GM18507 (cell line): ENCODE results near the gene PSD2.

ENCODE experiments used
- DNase-seq: peaks from one replicate; pipeline ENCODE4 v3.0.0; 2011; ENCODE audit warnings: low read depth; ENCODE audit not compliant: insufficient read length; ENCODE audit errors: extremely low spot score
- FAIRE-seq: peaks from 2 replicates; lab custom pipeline; 2011; peaks lifted over from hg19 to GRCh38; lab: Jason Lieb, UNC

Gene PSD2

DNA sequence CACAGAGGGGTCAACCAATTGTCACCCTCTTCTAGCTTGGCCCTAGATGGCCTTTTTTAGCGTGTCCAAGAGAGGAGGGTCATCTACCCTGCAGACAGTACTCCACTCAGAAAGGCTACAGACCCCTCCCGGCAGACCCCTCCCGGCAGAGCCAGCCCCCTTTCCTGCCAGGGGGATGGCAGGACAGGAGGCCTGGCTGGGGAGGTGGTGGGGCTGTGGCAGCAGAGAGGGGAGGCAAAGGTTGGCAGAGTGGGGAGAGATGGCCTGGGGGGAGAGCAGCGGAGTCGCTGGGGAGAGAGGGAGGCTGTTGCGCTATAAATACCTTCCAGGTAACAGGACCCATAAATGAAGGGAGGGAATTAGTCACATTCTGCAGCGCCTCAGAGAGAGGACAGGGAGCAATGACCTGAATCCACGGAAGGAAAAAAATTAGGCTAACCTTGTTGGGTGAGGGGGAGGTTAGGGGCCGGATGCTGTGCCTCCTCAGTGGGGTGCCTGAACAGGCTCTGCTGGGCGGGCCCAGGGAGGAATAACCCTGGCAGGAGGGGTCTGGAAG, 32.9 kb upstream of the PSD2 start:
- no peak for FAIRE-seq
- no peak for DNase-seq

DNA sequence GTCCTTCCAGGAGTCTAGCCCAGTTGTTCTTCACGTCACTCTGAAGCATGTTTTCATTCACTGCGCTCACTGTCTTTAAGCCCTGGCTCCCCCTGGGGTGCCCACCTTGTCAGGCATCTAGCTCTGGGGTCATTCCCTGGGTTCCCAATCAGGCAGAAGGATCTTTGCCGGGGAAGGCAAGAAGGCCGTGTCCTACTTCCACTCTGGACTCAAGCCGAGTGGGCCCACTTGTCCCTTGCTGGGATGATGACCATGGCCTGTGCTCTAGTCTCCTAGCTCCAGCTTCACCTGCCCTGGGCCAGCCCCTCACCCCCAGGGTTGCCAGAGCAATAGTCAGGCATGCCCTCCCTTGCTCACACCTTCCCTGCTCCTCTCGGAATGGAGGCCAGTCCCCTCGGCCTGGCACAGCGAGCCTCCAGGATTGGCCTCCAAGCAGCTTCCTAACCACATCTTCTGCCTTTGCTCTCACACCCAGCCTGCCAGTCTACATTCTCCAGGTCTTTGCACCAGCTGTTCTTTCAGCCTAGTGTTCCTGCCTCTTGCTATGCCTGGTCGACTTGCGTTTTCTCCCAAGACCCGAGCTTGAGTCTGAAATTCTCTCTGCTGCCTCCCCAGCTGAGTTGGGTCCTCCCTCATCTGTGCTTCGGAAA, 32.2 kb upstream of the PSD2 start:
- FAIRE-seq (no peak), DNase-seq (no peak)

DNA sequence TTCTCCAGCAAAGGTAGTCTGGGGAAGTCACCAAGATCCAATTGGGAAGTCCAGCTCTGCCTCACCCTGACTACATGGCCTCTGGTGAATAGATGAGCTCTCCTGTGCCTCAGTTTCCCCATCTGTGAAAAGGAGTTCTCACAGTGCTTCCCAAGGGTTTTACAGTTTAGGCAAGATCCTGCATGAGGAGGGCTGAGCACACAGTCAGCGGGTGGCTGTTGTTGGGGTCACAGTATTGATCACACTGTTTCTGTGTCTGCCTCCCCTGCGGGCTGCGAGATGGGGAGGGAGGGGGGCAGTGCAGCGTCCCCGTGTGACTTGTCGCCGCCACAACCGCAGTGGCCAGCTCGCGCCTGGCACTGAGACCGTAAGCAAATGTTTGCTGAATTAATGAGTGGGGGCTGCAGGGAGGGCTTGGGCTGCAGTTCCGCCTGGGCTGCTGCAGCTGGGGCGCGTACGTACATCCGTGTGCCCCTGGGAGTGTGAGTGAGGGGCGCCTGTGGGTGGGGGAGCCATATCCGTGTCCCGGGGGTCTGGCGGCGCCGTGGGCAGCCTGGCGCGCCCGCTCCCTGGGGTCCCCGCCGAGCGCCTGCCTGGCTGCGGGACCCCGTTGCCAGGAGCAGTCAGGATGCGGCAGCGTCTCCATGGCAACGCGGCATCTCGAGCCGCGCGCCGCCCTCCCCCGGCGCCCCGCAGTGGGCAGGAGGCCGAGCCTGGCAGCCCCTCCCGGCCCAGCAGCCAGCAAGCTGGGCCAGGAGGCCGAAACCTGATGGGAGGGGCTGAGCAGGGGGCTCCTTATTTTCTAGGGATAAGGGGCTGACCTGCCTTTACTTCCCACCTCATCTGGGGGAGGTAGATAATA, 31.4 kb upstream of the PSD2 start:
- FAIRE-seq (no peak), DNase-seq (no peak)

DNA sequence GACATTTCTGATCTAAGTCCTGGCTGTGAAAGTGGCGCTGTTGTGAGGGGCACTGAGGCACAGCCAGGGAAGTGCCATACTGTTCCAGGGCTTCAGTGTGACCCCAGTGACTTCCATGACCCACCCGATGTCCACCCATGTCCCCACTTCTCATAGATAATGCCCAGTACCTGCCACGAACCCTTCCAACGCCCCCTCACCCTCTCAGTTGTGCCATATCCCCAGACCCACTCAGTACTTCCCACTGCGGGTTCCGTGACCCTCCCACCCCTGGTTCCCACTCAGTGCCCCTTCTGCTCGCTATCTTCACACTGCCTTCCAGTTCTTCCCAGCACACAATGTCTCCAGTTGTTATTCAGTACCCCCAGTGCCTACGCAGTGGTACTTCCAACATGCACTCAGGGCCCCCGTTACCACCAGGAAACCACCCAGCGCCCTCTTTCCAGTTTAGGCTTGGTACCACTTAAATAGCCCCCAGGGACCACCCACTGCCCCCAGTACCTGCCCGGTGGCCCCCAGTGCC, 30.7 kb upstream of the PSD2 start:
- FAIRE-seq (no peak), DNase-seq (no peak)

DNA sequence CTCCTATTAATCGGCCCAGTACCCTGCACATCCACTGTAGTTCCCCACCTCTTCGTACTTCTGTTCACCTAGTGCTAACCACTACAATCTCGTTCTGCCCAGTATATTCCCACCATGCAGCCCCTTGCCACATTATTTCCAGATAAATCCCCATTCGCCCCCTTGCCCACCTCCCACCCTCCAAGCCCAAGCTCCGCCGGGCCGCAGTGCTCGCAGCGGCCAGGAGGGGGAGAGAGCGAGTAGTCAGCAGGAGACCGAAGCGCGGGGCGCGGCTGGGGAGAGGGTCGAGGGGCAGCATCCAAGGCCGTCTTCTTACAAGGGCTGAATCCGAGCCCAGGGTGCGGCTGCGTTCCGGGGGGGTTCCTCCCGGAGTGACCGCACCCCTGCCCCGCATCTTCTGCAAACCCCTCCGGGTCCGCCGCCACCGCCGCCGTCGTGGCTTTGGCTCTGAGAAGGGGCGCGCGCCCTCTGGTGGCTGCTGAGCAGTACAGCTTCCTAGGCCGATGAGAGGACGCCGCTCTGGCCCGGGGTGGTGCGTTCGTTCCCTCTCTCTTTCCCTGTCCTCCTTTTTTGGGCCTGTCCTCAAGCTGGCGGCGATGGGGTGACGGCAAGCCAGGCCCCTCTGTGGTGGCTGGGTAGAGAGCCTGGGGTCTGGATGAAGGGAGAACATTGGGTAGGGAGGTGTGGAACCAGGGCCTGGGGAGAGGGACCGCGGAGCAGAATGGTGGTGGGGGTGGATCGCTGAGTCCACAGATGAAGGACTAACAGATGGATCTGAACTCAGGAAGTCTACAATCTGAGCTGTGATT, 30.0 kb upstream of the PSD2 start:
- FAIRE-seq (peak; percentile 81), DNase-seq (peak; percentile 79)

DNA sequence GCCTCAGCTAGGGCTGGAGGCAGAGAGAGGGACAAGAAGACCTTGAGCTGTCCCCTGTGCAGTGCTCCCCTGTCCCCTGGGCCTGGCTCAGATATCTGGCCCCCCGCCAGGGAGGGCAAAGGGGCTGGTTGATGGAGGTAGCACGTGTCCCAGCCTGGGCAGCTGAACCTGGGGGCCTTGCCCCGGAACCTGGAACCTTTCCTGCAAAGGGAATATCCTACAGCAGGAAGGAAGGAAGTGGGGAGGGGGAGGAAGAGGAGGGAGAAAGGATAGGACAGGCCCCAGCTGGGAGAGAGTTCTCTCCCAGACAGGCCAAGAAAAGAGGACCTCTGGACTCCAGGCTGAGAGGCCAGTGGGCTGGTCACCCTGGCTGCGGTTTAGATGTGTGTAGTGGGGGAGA, 27.6 kb upstream of the PSD2 start:
- FAIRE-seq (no peak), DNase-seq (no peak)

DNA sequence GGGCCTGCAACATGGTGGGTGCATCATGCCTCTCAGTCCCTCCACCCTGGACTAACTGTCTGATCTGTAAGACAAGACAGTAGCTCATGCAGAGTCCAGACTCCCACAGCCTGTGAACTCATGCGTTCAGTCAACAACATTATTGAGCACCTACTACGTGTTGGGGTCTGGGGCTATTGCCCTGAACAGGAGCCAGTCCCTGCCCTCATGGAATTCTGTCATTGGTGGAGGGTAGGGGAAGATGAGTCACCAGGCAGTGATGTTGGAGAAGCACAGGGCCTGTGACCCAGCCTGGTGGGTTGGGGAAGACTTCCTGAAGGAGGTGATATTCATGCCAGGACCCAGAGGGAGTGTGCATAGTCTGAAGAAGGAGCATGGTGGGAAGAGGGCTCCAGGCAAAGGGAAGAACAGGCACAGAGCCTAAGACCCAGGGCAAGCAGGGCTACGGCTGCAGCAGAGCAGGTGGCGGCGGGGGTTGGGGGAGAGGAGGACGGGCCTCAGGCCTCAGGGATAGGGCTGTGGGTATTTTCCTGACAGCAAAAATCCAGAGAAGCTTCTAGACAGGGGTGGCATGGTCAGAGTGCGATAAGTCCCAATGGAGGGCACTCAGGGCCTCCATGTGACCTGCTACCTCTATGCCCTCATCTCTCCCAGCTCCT, 26.7 kb upstream of the PSD2 start:
- DNase-seq: no peak
- FAIRE-seq: no peak

DNA sequence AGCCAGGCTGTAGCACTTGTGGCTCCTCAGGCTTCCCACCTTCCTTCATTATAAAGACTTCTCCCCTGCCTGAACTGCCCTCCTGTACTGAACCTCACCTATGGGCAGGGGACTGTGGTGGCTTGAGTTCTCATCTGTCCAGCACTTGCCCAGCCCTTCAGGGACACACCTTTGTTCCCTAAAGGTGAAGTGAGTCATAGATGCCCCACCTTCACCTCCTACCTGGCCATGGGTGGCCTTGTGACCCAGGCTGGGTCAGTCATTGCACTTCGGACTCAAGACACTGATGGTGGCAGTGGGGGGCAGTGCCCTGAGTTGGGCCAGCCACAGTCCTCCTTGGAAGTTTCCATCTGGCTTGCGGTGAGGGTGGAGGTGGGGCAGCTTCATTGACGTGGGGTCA, 26.1 kb upstream of the PSD2 start:
- DNase-seq: no peak
- FAIRE-seq: no peak

DNA sequence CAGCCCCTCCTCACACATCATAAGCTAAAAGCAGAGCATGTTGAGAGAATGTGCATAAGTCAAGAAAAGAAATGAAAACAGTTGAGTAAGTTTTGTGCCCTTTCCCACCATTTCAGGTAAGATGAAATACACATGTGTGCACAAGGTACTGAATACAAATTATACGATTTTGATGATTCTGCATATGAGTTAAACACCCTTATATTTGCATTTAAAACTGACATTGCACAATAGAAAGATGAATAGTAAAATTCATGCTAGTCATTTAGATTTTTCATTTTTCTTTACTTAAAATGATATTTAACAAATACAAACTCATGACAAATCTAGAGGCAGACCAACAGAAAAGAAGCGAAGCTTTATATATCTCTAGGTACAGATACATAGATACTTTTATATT, 24.9 kb upstream of the PSD2 start:
- DNase-seq (no peak), FAIRE-seq (no peak)

DNA sequence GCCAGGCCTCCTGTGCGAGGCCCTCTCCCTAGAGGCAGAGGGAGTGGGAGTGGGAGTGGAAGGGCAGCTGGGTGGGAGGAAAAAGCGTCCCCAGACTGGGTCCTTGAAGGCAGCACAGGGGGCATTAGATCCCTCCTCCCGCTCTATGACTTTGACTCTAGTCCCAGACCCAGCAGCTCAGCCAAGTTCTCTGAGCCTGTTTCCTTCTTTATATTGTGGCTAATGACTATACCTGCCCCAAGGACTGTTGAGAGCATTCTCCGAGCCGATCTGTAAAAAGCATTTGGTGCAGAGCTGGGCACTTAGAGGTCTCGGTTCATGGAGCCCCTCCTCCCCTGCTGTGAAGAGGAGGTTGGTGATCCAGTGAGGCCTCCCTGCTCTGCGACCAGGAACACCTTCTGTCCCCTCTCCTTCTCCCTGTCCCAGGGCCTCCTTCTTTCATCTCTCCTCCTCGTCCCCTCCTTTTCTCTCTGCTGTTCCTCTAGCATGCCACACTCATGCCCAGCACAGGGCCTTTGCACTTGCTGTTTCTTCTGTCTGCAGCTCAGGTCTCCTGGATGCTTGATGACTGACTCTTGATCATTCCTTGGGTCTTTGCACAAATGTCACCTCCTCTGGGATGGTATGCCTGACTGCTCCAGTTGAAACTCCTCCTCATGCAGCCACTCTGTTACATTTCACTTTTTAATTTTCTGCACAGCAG, 23.4 kb upstream of the PSD2 start:
- DNase-seq: no peak
- FAIRE-seq: no peak

DNA sequence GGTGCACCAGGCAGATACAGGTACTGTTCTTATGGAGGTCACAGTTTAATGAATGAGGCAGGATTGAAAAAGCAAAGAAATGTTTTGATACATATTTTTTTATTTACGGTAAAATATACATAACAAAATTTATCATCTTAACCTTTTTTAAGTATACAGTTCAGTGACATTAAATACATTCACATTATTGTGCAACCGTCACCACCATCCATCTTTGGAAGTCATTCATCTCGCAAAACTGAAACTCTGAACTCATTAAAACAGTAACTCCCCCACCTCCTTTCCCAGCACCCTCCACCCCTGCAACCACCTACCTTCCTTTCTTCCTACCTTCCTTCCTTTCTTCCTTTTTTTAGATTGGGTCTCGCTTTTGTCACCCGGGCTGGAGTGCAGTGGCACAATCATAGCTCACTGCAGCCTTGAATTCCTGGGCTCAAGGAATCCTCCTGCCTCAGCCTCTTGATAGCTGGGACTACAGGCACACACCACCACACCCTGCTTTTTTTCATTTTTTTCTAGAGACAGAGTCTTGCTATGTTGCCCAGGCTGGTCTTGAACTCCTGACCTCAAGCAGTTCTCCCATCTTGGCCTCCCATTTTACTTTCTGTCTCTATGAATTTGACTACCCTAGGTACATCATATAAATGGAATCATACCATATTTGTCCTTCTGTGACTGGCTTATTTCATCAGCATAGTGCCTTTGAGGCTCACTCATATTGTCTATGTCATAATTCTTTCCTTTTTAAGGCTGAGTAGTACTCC, 22.5 kb upstream of the PSD2 start:
- no peak for DNase-seq
- no peak for FAIRE-seq

DNA sequence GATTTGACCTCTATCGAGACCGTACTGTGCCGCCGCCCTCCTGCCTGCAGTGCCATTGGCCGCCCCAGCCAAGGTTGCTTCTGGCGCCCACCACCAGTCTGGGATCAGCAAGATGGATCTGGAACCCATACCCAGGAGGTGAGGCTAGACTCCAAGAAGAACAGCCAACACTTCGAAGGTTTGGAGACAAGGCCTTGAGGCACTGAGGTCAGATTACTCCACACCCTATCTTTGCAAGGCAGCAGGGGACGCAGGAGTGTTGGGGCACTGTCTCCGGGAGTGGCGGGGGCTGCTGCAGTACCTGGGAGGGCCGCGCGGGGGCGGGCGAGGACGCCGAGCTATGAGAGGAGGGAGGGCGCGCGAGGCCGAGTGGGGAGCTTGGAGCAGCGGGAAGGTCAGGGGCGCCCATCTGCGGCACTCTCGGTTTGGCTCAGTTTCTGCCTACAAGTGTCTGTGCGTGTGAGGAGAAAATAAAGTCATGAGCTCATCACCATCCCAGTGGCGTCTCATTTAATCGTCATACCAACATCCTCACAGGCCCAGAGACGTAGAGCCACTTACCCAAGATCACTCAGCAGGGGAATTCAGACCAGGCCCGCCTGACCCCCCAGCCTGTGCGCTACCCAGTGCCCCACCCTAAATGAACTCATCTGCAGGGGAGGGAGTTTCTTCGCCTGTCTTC, 20.5 kb upstream of the PSD2 start:
- DNase-seq (peak; percentile 65), FAIRE-seq (peak; percentile 85)

DNA sequence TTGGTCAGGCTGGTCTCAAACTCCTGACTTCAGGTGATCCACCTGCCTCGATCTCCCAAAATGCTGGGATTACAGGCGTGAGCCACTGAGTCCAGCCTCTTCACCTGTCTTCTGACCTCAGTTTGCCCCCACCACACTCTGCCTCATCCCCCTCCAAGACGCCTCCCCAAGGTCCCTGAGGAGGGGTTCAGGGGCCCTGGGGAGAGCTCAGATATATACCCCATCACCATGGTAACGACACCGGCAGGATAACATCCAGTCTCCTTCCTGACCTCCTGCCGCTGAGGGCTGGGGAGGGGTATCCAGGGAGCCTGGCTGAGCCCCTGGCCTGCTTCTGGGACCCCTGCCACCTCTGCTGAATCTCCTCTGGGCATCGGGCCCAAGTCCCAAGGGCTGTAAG, 19.7 kb upstream of the PSD2 start:
- DNase-seq: no peak
- FAIRE-seq: no peak

DNA sequence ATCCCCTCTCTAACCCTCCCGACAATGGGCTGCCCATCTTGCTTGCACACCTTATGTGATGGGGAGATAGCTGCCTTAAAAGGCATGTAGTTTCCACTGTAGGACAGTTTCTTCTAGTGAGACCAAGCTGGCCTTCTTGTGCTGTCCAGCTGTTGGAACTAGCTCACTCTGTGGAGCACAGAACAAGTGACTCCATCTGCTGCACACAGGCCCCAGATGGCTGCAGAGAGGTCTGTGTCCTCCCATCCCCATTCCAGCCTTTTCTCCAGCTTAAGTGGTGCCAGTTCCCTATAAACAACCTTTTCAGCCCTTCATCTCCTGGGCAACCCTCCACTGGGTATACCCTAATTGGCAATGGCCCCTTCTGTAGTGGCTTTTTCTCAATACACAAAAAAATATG, 18.7 kb upstream of the PSD2 start:
- no peak for FAIRE-seq
- DNase-seq: no peak

DNA sequence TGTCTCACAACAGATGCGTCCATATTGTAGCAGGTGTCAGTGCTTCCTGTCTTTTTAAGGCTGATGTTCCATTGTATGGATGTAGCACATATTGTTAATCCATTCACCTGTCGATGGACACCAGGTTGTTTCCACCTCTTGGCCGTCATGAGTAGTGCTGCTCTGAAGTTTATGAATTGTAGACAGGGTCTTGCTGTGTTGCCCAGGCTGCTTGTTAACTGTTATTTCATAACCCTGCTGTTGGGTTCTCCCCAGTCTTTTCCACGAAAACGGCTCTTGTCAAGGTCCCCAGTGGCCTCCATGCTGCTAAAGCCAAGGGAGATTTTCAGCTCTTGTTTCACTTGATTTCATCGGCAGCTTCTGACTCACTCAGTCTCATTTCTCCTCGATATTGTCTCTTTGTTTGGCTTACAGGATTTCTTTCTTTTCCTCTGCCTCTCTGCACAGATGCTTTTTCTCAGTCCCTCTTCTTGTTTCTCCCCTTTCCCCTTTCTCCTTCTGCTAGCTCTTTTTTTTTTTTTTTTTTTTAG, 12.1 kb upstream of the PSD2 start:
- FAIRE-seq (no peak), DNase-seq (no peak)

DNA sequence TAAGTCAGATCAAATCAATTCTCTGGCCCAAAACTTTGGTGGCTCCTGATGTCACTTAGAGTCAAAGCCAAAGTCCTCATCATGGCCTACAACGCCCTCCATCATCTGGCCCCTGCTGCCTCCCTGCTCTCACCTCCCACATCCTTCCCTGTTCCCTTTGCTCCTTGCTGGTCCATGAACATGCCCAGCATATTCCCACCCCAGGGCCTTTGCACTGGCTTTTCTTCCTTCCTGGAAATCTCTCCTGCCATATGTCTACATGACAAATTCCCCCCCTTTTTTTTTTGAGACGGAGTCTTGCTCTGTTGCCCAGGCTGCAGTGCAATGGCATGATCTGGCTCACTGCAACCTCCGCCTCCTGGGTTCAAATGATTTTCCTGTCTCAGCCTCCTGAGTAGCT, 11.1 kb upstream of the PSD2 start:
- no peak for FAIRE-seq

DNA sequence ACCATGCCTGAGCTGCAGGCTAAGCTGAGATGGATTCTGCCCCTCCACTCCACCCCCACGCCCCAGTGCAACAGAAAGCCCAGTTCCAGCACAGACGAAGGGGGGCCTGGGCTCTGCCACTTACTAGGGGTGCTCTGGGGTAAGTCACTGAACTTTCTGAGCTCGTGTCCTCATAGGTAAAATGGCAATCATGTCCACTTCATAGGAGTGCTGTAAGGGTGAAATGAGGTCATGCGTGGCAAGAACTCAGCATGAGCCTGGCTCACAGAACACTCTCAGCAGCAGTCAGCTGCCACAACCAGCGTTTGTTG, 8.4 kb upstream of the PSD2 start:
- no peak for DNase-seq
- no peak for FAIRE-seq

More for the DNA sequence above, 11.1 kb upstream of the PSD2 start:
- no peak for DNase-seq
